Measurements from ENCODE around the gene SYCP1.
"Not testable (repeated sequence)": the region's sequence is repeated elsewhere in the genome, so short reads cannot be mapped to it uniquely, and the experiment has no call there.

The SYCP1 gene

DNA sequence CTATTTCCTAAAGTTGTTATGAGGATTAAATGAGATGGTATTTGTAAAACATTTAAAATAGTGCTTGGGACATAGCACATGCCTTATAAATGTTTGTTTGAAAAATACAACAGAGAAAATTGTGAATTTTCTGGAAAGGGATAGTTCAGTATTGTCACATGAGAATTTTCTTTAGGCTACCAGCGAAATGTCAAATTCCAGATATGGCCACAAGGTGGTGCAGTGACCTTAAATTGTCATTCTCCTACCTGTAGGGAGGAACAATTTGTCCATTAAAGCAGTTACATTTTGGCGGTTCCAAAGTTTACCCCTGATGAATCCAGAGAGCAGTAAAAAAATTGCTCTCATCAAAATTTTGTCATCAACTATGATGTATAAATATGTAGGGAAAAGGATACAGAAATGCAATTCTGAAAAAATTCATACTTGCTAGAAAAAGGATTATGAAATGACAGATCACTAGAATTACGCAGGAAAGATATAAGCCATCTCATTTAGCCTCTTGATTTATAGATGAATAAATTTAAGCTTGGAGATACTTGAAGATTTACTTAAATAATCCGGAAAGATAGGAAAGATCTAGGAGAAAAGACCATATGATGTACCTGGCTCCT lies 124.7 kb downstream of the SYCP1 start:
- peak; percentile 43 for DNase-seq (ENCODE audit: low read depth)

DNA sequence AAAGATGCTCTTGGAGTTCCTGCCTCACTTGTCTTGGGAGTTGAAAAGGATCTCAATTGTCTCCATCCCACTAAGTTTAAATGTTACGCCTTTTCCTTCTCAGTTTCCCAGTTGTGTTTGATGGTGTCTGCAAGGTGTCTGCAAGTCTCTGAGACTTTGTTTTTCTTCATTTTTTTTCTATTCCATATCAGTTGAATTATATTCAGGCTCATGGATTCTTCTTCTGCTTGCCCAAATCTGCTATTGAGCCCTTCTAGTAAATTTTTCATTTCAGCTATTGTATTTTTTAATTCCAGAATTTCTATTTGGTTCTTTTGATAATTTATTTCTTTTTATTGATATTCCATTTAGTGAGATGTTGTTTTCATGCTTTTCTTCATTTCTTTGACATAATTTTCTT lies 127.6 kb downstream of the SYCP1 start:
- no peak for DNase-seq (ENCODE audit: low read depth)

DNA sequence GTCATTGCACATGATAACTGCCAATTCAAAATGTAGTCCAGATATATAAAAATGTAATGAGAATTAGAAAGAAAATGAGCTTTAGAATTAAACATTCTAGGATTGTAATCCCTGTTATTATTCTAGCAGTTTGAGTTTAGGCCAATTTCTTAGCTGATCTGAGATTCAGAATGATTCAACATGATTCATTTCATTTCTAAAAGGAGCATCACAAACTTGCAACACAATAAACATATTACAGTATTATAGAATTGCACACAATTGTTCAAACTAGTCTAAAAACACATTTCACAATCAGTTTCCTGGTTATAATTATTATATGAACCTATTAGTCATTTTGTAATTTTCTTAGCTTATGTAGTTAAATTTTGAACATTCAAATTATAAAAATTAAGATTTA lies 131.6 kb downstream of the SYCP1 start:
- DNase-seq (ENCODE audit: low read depth) = no peak

DNA sequence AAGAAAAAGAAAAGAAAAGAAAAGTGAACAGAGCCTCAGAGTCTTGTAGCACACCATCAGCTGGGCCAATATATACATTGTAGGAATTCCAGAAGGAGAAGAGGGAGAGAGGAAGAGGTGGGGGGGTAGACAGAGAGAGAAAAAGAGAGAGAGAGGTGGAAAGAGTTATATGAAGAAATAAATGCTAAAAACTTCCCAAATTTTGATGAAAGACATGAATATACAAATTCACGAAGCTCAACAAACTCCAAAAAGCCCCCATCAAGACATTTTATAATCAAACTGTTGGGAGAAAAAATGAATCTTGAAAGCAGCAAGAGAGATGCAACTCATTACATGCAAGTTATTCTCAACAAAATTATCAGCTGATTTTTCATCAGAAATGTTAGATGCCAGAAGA lies 133.4 kb downstream of the SYCP1 start:
- no peak for DNase-seq (ENCODE audit: low read depth)

DNA sequence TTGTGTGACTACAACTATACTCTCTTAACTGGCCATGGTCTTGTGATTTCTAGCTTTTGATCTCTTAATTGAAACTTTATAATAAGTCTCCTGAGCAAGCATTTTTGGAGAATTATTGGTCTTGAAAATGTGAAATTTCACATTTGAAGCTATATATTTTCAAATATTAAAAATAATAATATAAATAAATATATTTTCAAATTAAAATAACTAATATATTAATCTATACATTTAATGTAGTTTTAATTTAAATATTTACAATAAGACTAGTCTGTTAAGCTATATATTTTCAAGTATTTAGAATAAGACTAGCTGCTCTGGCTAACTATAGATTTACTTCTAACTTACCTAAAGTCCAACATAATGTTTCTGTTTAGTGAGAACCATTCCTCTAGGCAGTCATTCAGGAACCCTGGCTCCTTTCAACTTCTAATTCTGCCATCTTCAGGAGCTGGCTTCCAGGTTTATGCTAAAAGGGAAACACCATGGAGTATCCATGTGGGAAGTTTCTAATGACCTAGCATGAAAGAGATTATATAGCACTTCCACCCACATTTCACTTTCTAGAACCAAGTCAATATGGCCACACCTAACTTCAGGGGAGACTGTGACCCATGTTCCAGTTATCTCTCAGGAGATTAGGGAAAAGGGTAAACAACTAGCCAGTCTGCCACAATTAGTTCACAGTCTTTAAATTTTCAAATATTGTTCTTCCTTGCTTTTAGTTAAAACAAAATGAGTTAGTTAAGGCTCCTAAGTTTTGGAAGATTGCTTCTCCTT lies 143.0 kb downstream of the SYCP1 start:
- no peak for DNase-seq (ENCODE audit: low read depth)

DNA sequence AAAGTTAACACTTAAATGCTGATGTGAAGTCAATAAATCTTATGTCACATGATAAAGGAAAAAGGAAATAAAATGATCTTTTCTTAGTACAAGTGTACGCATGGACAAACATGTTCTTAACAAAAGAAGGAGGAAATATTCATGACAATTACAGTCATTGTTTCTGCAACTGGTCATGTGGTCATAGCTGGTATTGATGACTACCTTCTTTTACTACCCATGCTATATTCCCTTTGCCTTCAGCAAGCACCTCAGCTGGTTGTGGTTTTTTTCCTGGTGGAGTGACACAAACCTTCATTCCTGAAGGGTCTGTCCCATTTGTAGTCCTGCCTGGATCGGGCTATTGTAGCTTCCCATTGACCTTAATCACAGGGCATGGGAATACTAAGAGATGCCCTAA lies 151.5 kb downstream of the SYCP1 start:
- no peak for DNase-seq (ENCODE audit: low read depth)

DNA sequence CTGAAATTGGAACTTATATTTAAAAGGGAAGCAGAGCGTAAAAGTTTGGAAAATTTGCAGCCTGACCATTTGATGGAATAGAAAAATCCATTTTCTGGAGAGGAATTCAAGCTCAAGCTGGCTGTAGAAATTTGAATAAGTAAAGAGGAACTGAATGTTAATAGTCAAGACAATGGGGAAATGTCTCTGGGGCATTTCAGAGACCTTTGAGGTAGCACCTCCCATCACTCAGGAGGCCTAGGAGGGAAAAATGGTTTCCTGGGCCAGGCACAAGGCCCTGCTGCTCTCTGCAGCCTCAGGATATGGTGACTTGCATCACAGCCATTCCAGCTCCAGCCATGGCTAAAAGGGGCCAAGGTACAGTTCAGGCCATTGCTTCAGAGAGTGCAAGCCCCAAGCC lies 157.3 kb downstream of the SYCP1 start:
- no peak for DNase-seq (ENCODE audit: low read depth)

DNA sequence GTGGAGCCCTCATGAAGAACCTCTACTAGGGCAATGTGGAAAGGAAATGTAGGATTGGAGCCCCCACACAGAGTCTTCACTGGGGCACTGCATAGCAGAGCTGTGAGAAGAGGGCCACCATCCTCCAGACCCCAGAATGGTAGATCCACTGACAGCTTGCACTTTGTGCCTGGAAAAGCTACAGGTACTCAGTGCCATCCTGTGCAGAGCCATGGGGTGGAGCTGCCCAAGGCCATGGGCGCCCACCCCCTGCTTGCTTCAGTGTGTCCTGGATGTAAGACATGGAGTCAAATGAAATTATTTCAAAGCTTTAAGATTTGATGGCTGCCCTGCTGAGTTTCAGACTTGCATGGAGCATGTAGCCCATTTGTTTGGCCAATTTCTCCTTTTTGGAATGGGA lies 157.8 kb downstream of the SYCP1 start:
- DNase-seq (ENCODE audit: low read depth) = no peak

DNA sequence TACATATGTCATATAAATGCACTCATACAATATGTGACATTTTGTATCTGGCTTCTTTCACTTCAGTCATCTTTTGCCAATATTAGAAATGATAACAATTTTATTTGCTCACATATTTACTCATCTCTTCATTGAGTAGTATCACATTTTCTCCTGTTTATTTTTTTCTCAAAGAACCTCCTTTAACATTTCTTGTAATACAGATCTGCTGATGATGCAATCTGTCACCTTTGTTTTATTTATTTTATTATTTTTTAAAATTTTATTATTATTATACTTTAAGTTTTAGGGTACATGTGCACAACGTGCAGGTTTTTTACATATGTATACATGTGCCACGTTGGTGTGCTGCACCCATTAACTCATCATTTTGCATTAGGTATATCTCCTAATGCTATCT lies 159.1 kb downstream of the SYCP1 start:
- no peak for DNase-seq (ENCODE audit: low read depth)

DNA sequence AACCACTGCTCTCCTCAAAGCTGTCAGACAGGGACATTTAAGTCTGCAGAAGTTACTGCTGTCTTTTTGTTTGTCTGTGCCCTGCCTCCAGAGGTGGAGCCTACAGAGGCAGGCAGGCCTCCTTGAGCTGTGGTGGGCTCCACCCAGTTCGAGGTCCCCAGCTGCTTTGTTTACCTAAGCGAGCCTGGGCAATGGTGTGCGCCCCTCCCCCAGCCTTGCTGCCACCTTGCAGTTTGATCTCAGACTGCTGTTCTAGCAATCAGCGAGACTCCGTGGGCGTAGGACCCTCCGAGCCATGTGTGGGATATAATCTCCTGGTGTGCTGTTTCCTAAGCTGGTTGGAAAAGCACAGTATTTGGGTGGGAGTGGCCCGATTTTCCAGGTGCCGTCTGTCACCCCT lies 164.9 kb downstream of the SYCP1 start:
- DNase-seq (ENCODE audit: low read depth) = not testable (repeated sequence)

DNA sequence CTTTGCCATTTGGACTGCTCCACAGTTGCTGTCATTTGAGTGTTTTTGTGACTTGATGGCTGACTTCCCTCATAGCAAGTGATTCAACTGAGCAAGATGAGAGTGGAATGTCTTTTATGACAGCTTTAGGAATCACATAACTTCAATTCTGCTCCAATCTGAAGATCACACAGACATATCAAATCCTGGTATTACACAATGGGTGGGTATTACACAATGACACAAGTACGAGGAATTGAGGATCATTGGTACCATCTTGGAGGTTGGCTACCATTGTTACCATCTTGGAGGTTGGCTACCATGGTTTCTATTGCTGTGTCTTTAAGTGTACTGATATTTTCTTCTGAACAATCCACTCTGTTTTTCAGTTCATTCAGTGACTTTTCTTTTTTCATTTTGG lies 166.5 kb downstream of the SYCP1 start:
- no peak for DNase-seq (ENCODE audit: low read depth)

DNA sequence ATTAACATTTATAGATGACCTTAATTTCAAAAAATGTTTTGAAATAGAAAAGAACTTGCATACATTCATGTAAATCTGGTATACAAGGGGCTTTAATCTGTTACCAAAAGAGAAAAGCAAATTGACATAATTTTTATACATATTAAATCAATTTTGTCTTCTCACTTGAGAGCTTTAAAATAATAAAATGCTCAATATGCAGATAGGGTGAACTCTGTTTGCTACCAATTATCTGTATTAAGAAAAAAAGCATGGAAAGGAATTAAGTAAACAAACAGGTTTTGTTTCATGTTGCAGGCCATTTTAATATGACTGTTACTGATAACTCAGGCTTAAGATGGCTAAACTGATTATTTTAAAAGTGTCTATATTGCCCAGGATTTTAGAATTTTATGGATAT lies 168.9 kb downstream of the SYCP1 start:
- no peak for DNase-seq (ENCODE audit: low read depth)

DNA sequence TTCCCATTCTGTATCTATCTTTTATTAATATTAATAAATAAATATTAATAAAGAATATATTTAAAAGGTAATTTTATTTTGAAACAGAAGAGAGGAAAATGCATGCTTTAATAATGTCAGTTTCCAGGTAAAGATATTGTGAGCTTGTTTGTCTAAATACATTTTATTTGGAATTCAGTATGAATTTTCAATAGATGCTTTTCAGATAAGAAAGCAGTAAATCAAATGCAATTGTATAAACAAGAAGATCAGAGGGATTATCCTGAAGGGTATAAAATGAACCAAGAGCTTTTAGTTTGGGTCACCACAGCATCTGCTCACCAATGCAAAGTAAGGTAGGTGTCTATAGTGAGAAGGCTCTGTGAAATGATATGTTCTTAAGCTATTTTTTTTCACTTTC lies 174.9 kb downstream of the SYCP1 start, which contains the start of gene TSHB:
TSHB (plus strand) TSS at position 301 of the 400 bp plus-strand sequence. CDS start 3,537 bp downstream, outside the sequence.
- no peak for DNase-seq (ENCODE audit: low read depth)

DNA sequence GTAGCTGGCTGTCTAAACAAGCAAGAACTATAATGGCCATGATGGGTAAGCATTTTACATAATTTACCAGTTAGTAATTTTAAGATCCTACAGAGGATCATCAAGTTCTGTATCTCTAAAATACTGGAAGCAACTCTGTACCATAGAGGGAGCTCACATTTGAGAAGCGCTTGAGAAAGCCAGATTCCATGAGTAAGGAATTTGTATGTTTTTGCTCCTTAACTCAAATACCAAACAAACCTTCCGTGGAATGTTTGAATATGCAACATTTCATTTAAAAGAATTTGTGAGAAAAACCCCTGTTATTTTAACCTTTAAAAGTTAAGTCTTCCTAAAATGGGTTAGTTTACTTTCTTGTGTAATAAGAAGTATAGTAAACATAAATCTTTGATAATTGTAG lies 176.9 kb downstream of the SYCP1 start:
- DNase-seq (ENCODE audit: low read depth) = no peak

DNA sequence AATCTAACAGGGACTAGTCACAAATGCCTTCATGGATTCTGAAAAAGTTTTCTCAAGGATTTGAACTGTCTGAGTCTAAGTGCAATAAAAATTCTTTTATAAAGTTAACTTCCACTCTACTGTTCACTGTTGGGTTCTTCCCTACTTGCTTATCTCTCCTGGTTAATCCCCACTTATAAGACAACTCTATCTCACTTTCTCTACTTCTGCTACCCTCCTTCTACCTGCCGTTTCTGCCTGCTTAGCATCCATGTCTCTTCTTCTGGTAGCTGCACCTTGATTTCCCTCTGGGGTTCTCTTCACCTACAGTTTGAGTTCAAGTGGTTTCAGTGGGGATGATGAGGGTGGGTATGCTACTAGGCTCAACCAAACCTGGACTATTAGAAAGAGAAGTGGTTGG lies 181.0 kb downstream of the SYCP1 start:
- no peak for DNase-seq (ENCODE audit: low read depth)

DNA sequence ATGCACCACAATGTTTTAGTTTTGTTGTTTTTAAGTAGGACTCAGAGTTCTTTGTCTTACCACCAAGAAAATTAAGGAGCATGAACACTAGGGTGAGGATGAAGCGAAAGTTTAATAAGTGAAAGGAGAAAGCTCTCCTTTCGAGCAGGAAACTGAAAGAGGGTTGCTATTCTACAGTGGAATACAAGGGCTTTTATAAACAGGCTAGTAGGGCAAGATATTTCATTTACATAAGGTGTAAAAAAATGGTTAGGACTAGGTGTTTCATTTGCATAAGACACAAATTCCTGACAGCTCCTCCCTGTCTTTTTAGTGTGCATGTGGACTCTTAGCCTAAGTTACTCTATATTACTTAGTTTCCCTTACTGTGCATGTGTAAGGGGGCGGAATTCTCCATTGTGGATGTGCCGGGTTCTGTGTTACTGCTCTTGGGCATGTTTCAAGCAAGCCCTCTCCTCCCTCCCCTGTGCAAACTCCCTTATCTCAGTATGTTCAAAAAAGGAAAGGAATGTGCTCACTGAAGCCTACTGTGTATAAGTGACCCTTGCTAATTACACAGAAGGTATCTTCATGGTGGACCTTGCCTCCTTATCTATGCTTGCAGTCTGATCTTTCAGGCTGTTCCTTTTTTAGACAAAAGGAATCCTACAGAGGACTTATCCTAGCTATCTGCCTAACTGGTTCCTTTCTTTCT lies 182.3 kb downstream of the SYCP1 start:
- no peak for DNase-seq (ENCODE audit: low read depth)

DNA sequence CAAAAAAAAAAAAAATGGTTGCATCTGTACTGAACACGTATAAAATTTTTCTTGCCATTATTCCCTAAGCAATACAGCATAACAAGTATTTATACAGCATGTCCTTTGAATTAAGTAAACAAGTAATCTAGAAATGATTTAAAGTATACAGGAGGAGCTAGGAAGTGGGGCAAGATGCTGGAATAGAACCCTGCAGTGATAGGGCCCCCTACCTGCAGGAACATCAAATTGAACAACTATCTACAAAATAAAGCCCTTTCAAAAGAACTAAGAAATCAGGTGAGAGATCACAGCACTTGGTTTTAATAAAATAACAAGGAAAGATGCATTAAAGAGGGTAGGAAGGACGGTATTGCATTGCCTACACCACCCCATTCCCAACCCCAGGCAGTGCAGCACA lies 185.8 kb downstream of the SYCP1 start:
- DNase-seq (ENCODE audit: low read depth) = no peak

DNA sequence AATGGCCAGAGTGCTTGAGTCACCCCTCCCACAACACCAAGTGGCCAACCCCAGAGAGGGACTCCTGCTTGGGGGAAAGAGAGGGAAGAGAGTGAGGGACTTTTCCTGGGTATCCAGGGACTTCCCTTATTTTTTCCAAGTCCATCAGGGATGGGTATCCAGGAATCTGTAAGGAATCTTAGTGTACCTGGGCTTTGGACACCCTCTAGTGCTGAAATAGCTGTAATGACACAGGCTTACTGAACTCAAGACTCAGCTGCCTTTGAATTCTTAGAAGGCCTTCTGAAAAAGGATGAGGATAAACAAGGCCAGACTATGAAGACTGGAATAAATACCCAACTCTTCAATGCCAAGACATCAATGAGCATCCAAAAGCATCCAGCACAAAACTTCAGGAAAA lies 187.0 kb downstream of the SYCP1 start:
- no peak for DNase-seq (ENCODE audit: low read depth)
